GM18873 (cell line): ENCODE results near the gene HSD11B2.

Experiments
- ATAC-seq: cut with Tn5 transposase; IDR thresholded peaks from one replicate; pipeline ENCODE4 v1.9.1; 2021; ENCODE audit warnings: mild to moderate bottlenecking, moderate library complexity, moderate number of reproducible peaks; ENCODE audit not compliant: unreplicated experiment, low FRiP score

Gene HSD11B2

DNA sequence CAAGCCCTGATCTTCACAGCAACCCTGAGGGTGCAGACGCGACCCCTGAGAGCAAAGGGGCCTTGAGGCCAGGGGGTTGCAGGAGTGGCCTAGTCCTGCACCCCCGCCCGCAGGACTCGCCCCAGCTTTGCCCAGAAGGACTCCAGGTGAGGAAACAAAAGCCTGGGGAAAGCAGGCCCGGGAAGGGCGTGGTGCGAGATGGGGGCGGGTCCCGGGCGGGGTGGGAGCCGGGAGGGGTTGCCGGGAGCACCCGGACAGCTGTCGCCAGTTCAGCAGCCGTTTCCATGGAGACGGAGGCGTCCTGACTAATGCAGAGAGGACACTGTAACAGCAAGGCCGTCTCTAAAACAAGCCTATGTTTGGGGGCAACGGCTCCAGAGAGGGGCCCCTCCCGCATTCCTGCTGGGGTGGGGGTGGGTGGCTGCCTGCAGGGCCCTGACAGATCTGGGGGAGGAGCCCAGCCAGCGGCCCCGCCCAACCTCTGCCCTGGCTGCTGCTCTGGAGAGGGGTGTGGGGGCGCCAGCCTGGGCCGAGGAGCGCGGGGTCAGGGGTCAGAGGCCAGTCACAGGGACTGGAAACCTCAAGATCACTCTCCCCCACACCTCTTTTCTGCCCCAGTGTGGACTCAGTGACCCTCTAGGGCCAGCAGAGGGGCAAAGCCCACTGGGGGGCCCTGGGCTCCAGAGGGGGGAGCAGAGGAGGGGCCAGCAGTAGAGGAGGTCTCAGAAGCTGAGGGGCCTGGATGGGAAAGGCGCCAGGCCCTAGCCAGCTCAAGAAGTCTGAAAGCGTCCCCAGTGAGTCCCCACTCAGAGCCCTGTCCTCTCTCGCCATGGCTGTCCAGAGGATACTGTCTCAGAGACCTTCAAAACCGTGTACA, 34.5 kb upstream of the HSD11B2 start:
- no peak for ATAC-seq

DNA sequence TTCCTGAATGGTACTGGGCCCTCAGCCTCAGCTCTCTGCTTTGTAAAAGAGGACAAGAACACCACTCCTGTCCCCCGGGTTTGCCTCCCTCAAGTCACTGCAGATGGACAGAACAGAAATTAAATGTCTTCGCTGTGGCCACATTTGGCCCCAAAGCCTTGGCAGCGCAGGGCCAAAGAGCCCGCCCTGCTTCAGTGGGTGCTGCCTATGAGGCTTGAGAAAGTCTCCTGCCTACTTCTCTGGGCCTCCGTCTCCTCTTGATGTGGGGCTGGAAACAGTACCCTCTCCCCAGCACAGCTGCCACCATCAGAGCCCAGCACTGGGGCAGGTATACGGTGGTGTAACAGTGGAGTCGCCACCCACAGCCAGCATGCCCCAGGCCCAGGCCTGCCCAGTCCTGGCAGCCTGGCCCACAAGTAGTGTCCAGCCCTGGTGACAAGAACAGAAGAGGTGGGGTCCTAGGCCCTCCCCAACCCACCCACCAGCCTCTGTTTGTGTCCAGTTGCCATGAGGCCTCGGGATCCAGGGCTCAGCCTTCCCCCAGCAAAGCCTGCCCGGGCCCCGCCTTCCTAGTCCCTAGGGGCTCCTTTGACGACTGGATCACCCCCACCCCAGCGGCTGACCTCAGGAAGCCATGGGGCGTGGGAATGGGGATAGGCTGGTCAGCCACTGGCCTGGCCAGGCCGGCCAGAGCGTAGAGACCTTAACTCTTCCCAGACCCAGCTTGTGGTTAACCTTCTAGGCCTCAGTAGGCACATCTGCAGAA, 33.7 kb upstream of the HSD11B2 start:
- ATAC-seq, result no peak

DNA sequence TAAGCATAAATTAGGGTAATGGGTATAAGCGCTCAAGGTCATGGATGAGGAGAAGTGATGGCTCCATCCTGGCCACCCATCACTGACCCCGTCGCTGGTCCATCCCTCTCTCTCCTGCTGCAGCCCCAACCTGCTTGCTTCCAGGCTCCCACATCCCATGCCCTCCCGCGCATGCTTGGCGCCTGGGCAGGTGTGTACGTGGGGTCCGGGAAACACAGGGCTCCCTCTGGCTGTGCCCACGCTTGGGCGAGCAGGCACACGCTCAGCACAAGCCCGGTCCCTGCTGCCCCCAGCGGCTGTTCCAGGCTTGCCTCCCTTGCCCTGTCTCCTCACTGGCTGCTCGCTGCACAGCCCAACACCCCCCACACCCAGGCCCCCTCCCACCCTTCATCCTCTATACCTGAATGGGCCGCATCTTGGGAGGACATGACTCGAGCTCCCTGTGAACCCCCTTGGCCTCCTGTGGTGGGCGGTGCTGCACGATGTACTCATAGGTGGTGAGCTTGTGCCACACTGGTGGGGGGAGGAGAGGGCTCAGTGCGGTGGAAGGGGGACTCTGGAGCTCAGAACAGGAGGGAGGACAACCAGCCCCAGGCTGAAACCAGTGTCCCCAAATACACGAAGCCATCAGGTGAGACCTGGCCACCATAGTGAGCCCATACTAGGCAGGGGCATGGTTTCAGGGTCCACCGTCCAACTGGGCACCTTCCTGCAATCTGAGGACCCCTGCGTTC, 32.9 kb upstream of the HSD11B2 start:
- no peak for ATAC-seq

DNA sequence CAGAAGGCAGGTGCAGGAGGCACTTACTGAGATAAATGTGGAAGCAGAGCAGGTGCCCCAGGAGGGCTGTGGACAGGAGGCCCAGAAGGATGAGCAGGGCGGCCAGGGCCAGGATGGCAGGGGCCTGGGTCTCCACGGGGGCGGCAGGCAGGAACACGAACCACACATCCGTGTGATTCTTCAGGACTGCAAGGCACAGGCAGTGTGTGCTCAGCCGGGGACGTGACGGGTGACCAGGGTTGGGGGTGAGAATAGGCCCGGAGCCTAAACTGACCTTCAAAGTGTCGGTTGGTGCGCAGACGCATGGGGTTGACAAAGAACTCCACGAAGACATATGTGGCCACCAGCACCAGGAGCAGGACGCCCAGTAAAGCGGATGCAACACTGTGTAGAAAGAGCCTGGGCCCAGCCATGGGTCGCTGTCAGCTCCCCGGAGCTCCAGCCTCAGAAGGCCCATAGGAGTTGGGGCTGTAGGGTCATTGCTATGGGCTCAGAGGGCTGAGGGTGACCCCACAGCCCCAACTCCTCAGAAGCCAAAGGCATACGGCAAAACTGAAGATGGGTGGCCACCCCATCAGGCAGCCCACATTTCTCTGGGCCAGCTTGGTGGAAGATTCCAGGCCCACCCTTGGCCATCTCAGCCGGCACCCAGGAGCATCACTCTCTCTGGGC, 32.2 kb upstream of the HSD11B2 start:
- no peak for ATAC-seq

DNA sequence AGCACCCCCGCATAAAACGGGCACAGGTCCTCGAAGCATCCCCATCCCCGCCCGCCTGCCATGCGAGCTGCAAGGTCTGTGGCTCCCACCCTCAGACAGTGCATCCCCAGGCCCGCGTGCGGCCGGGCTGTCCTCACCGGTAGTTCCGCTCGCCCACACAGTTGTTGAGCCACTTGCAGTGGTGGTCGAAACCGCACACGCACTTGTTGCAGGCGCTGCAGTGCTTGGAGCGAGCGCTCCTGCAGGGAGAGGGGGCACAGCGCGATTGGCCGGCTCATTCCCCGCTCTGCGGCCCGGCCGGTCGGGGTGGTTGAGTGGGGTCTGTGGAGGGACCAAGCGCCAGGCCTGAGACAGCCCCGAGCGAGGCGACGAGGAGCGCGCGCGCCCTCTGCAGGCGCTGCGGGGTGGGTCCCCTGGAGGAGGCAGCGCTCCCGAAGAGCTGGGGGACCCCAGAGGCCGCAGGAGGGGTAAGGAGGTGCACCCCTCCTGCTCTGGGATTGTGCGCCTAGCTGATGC, 31.6 kb upstream of the HSD11B2 start:
- no peak for ATAC-seq

DNA sequence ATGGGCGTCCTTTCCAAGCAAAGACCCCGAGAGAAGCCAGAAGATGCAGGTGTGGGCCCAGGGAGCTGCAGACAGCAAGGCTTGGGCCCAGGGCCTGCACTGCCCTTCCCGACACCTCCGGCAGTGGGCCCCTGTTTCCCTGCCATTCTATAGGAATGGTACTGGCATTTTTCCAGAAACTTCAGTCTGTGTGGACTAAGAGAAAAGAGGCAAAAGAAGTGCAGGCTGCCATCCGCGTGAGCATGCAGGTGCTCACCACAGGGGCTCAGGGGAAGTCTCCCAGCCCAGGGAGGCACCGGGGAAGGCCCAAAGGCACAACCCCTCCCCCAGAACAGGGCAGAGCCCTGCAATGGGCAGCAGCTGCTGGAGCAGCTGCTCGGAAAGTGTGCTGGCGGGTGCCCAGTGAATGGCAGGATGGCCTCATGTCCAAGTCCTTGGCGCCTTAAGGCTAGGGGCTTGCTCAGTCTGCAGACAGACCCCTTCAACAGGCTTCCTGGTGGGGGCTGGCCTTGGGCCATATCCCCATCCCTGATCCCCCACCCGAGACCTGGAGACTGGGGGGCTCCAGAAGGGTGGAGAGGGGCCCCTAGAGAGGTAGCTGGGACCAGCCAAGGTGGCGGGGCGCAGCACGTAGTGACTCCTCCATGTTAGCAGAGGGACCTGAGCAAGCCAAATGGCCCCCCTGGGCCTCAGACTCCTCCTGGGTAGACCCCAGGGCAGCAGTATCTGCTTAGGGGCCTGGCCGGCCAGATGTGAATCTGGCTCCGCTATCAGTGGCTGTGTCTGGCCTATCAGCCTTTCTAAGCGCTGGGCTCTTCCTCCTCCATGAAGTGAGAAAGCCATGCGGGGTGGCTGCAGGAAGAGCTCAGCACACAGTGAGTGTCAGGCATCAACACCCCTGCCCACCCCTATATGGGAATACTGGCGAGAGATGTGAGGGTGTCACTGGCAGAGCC, 30.9 kb upstream of the HSD11B2 start:
- no peak for ATAC-seq

DNA sequence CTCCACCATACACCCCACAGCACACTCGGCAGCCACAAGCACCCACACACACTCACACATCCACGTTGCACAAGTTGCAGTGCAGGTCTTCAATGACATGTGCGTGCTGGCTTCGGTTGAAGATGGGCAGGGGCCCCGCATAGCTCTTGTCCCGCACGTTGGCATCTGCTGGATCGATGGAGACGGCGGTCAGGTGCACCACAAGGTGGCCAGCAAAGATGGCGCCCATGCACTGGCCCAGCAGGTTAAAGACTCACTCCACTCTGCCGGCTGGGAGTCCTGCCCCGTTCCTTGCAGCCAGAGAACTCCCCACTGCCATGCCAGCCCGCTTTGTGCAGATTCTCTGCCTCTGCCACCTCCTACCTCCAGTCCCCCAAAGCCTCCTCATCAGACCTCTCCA, 30.0 kb upstream of the HSD11B2 start:
- ATAC-seq, result no peak

DNA sequence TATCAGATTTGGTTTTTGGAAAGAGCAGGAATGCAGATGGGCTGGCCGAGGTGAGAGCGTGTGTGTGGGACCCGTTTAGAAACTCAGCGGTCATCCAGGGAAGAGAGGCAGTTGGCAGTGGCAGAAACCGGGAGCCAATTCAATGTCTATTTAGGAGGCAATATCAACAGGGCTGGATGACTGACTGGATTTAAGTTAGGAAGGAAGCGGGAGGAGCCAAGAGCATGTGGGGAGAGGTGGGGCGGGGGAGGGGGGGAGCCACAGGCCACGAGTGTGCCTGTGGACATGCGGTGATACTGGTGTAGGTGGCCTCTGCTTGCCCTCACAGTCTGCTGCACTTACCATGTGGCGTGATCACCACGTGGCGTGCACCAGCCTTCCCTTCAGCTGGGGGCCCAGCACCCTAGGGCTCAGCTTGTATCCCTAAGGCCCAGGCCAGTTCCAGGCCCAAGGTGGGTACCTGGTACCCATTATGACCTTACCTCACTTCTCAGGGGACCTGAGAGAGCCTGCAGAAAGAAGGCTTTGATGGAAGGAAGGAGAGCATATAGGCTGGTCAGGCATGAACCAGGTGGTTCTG, 26.9 kb upstream of the HSD11B2 start:
- no peak for ATAC-seq

DNA sequence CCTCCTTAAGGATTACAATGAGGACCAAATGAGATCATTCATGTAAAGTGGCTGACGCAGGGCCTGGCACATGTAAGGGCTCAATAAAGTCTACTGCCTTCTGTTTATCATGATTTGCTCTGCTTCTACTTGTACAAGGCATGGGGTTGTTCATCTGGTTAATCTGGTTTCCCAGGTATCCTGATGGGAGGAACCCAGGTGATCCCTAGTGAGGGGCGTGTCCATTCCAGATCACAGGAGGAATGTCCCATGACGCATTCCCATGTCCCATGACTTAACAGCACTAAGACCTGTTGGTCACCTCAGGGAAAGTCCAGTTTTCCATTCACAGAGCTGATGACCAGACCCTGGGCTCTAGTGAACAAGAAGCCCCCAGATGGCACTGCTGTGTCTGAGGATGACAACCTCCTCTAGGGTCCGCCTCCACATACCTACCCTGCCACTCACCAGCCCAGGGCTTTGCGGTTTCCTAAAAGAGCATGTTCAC, 26.1 kb upstream of the HSD11B2 start:
- no peak for ATAC-seq

DNA sequence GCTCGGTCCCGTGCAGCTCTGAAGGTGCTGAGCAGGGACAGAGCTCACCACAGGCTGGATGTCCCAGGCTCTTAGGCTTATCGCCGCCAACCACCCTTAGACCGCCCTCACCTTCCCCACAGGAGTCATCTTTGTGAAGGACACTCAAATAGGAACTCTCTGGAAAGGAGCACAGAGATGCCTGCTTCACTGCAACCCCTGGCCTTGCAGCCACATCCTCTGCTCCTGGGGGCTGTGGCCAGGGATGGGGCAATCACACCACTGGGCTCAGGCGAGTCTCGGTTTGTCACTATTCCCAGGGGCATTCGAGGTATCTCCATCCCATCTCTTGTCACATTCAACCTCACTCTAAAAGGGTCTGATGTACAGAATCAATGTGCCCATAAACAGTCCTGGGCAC, 25.6 kb upstream of the HSD11B2 start:
- no peak for ATAC-seq

DNA sequence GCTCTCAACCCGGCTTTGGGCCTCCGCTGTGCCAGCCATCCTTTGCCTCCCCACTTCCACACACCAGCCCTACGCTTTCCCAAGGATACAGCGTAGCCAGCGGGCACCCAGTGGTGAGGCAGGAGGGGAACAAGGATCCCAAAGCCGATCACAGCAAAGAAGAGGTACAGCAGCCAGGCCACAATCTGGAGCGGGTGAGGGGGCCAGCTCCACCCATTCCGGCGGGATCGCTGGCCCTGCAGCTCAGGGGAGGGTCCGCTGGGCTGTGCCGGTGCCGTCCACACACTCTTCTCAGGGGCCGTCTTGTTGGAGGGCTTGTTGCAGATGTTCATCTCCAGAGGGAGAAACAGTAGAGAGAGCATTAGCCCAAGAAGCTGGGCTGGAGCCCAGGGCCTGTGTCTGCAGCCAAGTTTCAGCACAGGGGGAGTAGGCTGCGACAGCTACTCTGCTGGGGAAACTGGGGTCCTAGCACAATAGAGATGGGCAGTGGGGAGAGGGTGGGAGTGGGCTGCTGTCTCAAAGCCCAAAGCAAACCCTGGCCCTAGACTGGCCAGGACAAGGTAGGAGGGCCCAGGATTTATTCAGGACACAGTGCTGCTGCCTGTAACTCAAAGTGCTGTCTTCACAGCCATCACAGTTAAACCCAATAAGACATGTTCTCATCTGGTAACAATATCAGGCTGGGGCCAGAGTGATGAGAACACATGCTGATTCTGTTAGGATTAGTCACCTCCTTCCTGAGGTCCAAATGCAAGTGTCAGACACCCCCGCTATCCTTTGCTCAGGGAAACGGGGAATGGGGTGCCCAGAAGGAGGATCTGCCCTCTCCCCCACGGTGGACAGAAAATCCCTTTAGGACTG, 24.6 kb upstream of the HSD11B2 start:
- no peak for ATAC-seq

DNA sequence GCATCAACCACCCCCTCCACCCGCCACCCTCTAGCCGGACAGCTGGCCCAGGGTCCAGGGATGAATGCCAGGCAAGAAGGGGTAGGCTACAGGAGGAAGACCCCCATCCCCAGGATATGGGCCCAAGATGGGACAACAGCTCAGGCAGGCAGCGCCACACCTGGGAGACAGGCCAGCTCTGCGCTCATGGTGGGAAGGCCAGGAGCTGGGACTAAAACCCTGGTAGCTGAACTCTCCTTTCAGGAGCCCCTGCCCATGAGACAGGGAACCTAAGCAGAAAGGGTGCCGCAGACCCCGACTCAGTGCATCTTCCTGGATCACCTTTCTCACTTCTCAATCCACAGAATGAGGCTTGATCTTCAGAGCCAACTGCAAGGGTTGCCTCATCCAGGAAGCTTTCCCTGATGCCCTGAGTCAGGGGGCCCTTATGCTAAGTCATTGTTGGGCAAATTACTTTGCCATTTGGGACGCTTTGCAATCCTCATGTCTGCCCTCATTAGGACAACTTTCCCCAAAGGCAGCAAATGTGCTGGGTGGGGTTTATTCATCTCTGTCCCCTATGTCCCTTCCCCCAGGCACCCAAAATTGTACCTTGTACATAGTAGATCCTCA, 23.6 kb upstream of the HSD11B2 start:
- ATAC-seq, result no peak

DNA sequence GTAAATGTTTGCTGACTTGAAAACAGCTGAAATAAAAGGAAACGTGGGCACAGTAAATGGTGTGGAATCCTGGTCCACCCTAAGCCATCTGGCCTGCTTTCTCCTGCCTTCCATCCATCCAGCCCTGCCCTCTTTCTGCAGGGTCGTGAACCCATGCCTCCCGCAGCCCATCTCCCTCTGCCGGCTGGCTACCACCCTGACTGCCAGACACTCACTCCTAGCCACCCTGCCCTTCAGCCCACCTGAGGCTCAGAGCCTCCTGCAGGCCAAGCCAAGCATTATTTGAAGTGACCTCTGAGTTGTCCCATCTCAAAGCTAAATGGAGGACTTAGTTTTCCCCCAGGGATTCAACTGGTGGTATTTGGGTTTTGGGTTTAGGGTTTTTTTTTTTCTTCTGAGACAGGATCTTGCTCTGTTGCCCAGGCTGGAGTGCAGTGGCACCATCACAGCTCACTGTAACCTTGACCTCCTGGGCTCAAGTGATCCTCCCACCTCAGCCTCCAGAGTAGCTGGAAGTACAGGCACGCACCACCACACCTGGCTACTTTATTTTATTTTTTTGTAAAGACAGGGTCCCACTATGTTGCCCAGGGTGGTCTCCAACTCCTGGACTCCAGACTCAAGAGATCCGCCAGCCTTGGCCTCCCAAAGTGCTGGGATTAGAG, 23.0 kb upstream of the HSD11B2 start:
- ATAC-seq, result no peak

DNA sequence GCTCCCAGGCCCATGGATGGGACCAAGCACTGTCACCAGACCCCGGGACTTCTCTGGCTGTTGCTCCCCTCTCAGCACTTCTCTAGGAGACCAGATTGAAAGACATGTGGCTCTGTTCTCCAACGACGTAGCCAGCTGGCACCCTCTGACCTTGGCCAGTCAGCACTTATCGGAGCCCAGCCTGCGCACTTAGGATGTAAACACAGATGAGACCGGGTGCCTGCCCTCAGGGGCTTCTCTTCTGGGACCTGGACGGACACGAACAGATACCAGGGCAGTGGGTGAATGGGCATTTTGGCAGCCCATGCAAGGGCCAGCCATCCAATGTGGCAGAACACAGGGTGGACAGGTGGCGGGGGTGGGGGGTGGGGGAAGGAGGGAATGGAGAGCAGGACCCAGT, 21.3 kb upstream of the HSD11B2 start:
- ATAC-seq, result no peak

DNA sequence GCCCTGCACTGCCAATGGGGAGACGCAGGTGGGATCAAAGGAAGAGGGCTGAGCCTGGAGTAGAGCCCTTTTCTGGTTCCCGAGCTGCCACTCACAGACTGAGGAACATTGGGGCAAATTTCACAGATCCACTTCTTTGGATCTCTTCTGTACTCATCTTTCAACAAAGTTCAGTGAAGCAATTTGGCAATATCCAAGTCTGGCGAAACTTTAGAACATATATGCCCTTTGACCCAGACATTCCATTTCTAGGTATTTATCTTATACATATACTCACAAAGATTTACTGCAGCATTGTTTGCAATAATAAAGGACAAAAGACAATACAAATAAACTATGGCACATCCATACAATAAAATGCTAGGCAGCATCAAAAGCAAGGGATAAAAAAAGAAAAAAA, 19.6 kb upstream of the HSD11B2 start:
- no peak for ATAC-seq

DNA sequence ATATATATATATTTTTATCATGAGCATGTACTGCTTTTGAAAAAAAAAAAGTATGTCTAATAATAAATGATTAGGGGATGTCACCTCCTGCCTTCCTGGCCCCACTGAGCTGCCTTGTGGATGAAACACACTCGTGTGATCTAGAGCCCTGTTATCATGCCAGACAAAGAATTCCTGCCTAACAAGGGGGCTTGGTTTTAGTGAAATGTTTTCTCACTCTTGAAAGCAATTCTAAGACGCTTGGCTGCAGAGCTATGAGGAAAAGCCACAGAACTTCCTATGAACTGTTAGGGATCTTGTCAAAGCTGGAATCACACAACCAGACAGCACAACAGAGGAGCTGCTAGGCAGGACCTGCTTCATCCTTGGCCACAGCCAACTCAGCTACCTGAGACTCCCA, 18.6 kb upstream of the HSD11B2 start:
- ATAC-seq, result no peak
